H1 (cell line): ENCODE data around the gene NOC4L. TPM values are rescaled to one million over a fixed set of nuclear protein-coding genes. Genes with fewer than 3 reads are reported as not detected.

ENCODE experiments used
- CBX8 ChIP-seq: fragments of 300-800, 300-1000 bp; sonication (generic); IDR thresholded peaks from 2 replicates; pipeline ENCODE4 v1.7.1; 2016; ENCODE audit warnings: low read depth, low read length, borderline replicate concordance
- CEBPB ChIP-seq: IDR thresholded peaks from 2 replicates; pipeline ENCODE4 v1.6.1; 2012; ENCODE audit warnings: low read depth, low read length
- EZH2 ChIP-seq: fragments of 200-600 bp; sonication (generic); IDR thresholded peaks from 2 replicates; pipeline ENCODE4 v1.7.1; 2012; ENCODE audit warnings: low read depth, mild to moderate bottlenecking, moderate library complexity, low read length, inconsistent platforms; ENCODE audit not compliant: severe bottlenecking
- KDM4A ChIP-seq: IDR thresholded peaks from one replicate; pipeline ENCODE4 v1.7.1; 2012; ENCODE audit warnings: low read depth, mild to moderate bottlenecking, moderate library complexity, low read length, inconsistent platforms; ENCODE audit not compliant: severe bottlenecking
- MAFK ChIP-seq: IDR thresholded peaks from 2 replicates; pipeline ENCODE4 v1.6.1; 2012; ENCODE audit warnings: low read depth, mild to moderate bottlenecking, improper control_type of control experiment, low read length
- RXRA ChIP-seq: IDR thresholded peaks from 2 replicates; pipeline ENCODE4 v1.6.1; 2011; ENCODE audit warnings: low read depth, mild to moderate bottlenecking, low read length, moderate library complexity; ENCODE audit not compliant: insufficient read depth
- polyA plus RNA-seq, 7 experiments: library from polyadenylated mRNA; depleted of rRNA in 3 of 7; stranded (reverse) in 5 of 7; unstranded in 2 of 7; fragments of >200 nt in 5 of 7; fragments of 200-250 nt in 2 of 7; gene quantifications; 1 replicate in 5 of 7; 2 replicates in 1 of 7; 4 replicates in 1 of 7; pipeline versions ENCODE4 v1.2.1 to v1.2.3, GENCODE V29; 2011 to 2013; ENCODE audit warnings: missing spikeins in 2 of 7, mixed read lengths in 2 of 7
- total RNA-seq: library from RNA; stranded (reverse); fragmentation: NEBNext Ultra II Directional; extraction: Animal tissue kit (Norgen Biotek cat#: 25700); gene quantifications from 2 replicates; pipeline ENCODE4 v1.2.1, GENCODE V29; 2021
- TF ChIP-seq, protein P1 (sequence below): fragments of 300-600 bp; sonication (generic); IDR thresholded peaks from 2 replicates; pipeline ENCODE4 v1.7.1; 2012; ENCODE audit warnings: low read length, moderate library complexity, mild to moderate bottlenecking, inconsistent platforms; ENCODE audit not compliant: insufficient replicate concordance

Gene NOC4L
- total and polyA plus RNA-seq, 2 of the 8 experiments (the other 6 are each of a cell fraction or from before 2014, with no cell fraction given), result 26.8 to 40.3 TPM

- no peak for TF ChIP-seq KDM4A
- TF ChIP-seq EZH2, result no peak
- no peak for TF ChIP-seq CBX8
- TF ChIP-seq, protein P1, sequence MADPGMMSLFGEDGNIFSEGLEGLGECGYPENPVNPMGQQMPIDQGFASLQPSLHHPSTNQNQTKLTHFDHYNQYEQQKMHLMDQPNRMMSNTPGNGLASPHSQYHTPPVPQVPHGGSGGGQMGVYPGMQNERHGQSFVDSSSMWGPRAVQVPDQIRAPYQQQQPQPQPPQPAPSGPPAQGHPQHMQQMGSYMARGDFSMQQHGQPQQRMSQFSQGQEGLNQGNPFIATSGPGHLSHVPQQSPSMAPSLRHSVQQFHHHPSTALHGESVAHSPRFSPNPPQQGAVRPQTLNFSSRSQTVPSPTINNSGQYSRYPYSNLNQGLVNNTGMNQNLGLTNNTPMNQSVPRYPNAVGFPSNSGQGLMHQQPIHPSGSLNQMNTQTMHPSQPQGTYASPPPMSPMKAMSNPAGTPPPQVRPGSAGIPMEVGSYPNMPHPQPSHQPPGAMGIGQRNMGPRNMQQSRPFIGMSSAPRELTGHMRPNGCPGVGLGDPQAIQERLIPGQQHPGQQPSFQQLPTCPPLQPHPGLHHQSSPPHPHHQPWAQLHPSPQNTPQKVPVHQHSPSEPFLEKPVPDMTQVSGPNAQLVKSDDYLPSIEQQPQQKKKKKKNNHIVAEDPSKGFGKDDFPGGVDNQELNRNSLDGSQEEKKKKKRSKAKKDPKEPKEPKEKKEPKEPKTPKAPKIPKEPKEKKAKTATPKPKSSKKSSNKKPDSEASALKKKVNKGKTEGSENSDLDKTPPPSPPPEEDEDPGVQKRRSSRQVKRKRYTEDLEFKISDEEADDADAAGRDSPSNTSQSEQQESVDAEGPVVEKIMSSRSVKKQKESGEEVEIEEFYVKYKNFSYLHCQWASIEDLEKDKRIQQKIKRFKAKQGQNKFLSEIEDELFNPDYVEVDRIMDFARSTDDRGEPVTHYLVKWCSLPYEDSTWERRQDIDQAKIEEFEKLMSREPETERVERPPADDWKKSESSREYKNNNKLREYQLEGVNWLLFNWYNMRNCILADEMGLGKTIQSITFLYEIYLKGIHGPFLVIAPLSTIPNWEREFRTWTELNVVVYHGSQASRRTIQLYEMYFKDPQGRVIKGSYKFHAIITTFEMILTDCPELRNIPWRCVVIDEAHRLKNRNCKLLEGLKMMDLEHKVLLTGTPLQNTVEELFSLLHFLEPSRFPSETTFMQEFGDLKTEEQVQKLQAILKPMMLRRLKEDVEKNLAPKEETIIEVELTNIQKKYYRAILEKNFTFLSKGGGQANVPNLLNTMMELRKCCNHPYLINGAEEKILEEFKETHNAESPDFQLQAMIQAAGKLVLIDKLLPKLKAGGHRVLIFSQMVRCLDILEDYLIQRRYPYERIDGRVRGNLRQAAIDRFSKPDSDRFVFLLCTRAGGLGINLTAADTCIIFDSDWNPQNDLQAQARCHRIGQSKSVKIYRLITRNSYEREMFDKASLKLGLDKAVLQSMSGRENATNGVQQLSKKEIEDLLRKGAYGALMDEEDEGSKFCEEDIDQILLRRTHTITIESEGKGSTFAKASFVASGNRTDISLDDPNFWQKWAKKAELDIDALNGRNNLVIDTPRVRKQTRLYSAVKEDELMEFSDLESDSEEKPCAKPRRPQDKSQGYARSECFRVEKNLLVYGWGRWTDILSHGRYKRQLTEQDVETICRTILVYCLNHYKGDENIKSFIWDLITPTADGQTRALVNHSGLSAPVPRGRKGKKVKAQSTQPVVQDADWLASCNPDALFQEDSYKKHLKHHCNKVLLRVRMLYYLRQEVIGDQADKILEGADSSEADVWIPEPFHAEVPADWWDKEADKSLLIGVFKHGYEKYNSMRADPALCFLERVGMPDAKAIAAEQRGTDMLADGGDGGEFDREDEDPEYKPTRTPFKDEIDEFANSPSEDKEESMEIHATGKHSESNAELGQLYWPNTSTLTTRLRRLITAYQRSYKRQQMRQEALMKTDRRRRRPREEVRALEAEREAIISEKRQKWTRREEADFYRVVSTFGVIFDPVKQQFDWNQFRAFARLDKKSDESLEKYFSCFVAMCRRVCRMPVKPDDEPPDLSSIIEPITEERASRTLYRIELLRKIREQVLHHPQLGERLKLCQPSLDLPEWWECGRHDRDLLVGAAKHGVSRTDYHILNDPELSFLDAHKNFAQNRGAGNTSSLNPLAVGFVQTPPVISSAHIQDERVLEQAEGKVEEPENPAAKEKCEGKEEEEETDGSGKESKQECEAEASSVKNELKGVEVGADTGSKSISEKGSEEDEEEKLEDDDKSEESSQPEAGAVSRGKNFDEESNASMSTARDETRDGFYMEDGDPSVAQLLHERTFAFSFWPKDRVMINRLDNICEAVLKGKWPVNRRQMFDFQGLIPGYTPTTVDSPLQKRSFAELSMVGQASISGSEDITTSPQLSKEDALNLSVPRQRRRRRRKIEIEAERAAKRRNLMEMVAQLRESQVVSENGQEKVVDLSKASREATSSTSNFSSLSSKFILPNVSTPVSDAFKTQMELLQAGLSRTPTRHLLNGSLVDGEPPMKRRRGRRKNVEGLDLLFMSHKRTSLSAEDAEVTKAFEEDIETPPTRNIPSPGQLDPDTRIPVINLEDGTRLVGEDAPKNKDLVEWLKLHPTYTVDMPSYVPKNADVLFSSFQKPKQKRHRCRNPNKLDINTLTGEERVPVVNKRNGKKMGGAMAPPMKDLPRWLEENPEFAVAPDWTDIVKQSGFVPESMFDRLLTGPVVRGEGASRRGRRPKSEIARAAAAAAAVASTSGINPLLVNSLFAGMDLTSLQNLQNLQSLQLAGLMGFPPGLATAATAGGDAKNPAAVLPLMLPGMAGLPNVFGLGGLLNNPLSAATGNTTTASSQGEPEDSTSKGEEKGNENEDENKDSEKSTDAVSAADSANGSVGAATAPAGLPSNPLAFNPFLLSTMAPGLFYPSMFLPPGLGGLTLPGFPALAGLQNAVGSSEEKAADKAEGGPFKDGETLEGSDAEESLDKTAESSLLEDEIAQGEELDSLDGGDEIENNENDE, result no peak
- TF ChIP-seq MAFK, result no peak
- TF ChIP-seq CEBPB, result no peak
- no peak for TF ChIP-seq RXRA
Measured at GRCh38 chr12:132110677-132111076, 33.6 kb upstream of the NOC4L start (continued).
